ENCODE results near the gene TTC21B.

DNA sequence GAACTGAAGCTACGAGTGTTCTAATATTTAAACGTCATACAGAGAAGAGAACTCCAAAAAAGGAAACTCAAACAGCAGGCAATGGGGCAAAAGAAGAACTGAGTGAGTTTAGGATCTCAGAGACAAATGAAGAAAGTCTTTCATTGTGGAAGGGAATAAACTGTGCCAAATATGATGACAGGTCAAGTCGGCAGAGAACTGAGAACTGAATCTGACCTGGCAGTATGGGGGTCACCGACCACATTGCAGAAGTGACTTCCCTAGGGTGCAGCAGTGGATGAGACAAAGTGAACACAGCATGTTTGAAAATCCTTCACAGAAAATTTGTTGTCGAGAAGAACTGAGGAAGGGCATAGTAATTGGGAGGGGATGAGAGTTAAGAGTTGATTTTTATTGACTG is 55.9 kb downstream of the TTC21B start:
- TF ChIP-seq, protein P1, sequence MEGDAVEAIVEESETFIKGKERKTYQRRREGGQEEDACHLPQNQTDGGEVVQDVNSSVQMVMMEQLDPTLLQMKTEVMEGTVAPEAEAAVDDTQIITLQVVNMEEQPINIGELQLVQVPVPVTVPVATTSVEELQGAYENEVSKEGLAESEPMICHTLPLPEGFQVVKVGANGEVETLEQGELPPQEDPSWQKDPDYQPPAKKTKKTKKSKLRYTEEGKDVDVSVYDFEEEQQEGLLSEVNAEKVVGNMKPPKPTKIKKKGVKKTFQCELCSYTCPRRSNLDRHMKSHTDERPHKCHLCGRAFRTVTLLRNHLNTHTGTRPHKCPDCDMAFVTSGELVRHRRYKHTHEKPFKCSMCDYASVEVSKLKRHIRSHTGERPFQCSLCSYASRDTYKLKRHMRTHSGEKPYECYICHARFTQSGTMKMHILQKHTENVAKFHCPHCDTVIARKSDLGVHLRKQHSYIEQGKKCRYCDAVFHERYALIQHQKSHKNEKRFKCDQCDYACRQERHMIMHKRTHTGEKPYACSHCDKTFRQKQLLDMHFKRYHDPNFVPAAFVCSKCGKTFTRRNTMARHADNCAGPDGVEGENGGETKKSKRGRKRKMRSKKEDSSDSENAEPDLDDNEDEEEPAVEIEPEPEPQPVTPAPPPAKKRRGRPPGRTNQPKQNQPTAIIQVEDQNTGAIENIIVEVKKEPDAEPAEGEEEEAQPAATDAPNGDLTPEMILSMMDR (IDR thresholded peaks at IDR 0.05), result no peak
- no peak for TF ChIP-seq POLR2A (IDR thresholded peaks at IDR 0.05)
